GM12801 (cell line): ENCODE results near the gene LIG1.

Experiments used
- TF ChIP-seq, protein P1 (sequence below): IDR thresholded peaks from one replicate; pipeline ENCODE4 v1.5.1; 2011; ENCODE audit warnings: control low read depth; ENCODE audit not compliant: insufficient read length; ENCODE audit errors: extremely low read depth

Gene LIG1

DNA sequence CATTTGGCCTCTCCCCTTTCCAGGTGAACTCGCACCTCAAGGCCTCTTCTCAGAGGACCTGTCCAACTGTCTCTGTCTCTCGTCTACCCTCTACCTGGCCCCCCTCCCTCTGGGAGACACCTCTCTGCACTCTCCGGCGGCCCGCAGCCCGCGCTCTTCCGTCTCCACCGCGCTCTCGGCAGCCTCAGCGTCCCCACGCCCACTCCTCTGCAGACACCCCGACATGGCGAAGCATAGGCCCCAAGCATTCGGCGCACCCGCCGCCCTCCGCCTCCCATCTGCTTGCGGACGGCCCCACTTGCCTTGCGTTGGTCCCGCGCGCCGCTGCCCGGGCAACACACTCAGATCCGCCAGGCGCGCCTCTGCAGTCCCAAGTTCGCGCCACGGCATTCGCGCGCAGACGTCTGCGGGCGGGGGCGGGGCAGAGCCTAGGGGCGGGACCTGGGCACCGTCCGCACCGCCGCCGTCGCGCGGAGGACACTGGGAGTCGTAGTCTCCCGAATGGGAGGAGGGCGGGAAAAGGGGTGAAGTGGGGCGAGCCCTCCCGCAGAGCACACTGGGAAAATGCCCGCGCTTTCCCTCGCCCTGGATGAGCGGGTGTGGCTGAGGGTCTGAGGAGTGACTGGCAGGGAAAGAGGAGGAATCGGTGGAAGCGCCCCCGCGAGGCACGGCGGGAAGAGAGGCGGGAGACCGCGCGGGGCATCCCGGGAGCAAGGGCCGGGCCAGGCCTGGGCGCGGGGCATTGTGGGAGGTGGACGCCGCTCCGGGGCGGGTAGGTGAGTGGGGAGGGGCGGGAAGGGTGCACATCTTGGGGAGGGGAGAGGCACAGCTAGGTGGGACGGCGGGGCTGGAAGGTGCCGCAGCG lies at the start of gene LIG1, which contains the start of gene ZSWIM9:
LIG1 (minus strand) TSS at position 406 of the 865 bp plus-strand sequence. CDS start 4,778 bp downstream, outside the sequence.
ZSWIM9 (plus strand) TSS at position 742 of the 865 bp plus-strand sequence. CDS start 1,123 bp downstream, outside the sequence.
- TF ChIP-seq, protein P1, sequence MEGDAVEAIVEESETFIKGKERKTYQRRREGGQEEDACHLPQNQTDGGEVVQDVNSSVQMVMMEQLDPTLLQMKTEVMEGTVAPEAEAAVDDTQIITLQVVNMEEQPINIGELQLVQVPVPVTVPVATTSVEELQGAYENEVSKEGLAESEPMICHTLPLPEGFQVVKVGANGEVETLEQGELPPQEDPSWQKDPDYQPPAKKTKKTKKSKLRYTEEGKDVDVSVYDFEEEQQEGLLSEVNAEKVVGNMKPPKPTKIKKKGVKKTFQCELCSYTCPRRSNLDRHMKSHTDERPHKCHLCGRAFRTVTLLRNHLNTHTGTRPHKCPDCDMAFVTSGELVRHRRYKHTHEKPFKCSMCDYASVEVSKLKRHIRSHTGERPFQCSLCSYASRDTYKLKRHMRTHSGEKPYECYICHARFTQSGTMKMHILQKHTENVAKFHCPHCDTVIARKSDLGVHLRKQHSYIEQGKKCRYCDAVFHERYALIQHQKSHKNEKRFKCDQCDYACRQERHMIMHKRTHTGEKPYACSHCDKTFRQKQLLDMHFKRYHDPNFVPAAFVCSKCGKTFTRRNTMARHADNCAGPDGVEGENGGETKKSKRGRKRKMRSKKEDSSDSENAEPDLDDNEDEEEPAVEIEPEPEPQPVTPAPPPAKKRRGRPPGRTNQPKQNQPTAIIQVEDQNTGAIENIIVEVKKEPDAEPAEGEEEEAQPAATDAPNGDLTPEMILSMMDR = no peak

DNA sequence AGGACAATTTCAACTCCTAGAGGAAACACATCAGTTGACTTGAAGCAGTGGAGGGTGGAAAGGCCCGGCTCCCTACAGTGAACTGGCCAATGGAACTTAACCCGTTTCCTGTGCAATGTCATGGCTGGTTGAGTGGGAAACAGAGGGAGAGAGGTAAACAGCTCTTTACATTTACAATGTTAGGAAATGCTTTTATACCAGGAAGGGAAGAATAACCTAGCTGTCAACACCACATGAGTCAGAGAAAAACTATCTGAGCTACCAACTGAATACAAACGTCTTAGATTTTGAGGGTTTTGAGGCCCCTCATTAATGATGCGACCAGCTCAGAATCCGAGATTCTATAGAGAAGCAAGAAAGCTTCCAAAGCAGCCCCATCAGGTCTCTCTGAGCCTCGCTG lies 48.9 kb upstream of the LIG1 start:
- TF ChIP-seq, protein P1 = no peak

DNA sequence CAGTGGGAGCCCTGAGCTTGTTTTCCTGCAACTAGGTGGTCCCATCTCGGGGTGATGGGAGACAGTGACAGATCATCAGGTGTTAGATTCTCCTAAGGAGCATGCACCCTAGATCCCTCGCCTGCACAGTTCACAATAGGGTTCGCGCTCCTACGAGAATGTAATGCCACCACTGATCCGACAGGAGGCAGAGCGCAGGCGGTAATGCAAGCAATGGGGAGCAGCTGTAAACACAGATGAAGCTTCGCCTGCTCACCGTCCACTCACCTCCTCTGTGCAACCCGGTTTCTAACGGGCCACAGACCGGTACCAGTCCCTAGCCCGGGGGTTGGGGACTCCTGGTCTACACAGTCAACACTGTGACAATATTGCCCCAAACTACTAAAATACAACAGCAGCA lies 46.8 kb upstream of the LIG1 start:
- TF ChIP-seq, protein P1 = no peak

DNA sequence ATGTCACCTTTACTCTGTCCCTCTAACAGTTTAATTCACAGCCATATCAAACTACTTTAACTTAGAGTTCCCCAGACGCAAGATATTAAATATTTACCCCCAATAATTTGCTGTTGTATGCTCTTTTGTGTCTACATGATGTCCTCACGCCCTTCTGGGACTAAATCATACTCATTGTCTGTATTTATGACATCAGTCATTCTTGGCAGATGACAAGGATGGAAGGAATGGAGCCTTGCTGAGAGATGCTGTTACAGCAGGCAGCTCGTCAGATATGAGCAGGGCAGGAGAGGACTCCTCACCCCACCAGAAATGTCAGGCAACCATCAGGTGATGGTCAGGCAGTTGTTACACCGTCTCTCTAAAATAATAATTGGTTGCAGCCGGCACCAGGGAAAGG lies 43.8 kb upstream of the LIG1 start:
- TF ChIP-seq, protein P1 = no peak

DNA sequence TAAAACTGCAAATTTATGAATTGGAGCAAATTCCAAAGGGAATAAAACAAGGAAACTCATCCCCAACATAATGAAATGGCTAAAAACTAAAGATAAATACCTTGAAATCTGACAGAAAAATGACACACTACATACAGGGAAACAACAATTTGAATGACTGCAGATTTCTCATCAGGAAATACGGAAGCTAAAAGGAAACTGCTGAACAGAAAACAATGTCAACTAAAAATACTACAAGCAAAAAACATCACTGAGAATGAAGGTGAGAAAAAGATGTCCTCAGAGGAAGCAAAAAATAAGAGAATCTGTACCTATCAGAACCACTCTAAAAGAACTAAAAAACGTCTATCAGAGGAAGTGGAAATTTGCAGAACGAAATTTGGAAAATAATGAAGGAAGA lies 39.9 kb upstream of the LIG1 start:
- TF ChIP-seq, protein P1 = no peak

DNA sequence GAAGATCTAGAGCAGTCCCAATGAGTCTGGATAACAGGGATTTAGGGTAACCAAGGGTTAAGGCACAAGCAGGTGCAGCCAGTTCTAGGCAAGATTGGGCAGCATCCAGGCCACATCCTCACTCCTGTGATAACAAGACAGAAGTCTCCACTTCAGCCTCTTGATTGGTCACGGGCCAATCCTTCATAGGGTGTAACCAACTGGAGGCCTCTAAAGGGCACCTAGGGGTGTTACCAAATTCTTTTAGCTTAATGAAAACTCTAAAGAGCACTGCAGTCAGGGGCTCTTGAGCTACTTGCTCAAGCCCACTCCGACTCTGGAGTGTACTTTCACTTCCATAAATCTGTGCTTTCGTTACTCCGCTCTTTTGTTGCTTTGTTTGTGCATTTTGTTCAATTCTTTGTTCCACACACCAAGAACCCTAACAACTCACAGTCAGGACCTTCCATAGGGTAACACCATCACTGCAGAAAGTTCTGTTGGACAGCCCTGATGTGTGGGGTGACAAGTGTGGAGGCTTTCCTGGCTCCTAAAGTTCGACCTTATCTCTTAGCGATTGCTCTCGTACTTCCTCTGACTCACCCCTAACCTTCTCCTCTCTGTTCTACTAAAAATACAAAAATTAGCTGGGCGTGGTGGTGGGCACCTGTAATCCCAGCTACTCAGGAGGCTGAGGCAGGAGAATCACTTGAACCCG lies 36.4 kb upstream of the LIG1 start:
- TF ChIP-seq, protein P1 = no peak

DNA sequence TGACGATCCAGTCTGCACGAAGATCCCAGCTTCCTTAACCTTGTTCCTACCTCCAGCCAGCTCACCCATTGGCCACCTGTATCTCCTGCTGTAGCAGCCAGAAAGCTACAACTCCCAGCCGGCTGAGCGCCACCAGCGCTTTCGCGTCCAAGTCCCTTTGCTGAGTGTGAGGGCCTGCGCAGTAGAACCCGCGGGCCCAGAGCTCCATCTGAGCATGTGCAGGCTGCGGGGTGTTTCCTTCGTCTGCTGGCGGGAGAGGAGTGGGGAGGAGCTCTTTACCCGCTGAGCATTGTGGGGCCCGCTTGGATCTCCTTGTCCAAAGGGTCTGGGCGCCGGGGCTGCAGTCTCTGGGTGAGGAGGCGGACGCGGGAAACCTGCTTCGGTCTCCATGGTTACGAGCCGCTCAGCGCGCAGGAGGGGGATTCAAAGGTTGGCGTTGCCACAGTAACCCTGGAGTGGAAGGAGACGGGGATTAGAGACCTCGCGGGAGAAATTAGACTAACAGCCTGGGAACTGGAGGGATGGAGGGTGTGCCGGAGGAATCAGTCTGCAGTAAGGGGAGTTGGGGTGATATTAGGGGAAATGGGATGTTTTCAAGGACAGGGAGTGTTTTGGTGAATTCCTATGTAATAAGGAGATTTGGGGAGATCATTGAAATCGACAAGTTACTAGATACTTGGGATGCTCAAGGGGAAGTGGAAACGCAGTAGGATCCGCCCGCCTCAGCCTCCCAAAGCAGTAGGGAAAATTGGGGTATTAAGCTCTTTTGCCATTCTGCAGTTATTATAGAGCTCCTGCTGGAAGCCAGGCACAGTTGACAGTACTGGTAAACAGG lies 33.9 kb upstream of the LIG1 start:
- TF ChIP-seq, protein P1 = no peak
